Hematopoietic multipotent progenitor cell treated with erythropoietin and hydrocortisone succinate and interleukin-3 and kit ligand, for 4 days (in vitro differentiated cells): ENCODE results near the gene RHOT1.
"Not testable (repeated sequence)": the region's sequence is repeated elsewhere in the genome, so short reads cannot be mapped to it uniquely, and the experiment has no call there.

ENCODE experiments used
- DNase-seq: peaks from one replicate; pipeline ENCODE4 v3.0.0-alpha.2; 2015

The RHOT1 gene

GRCh38 chr17:32240750-32241149 lies 98.4 kb downstream of the RHOT1 start:
- DNase-seq = peak; percentile 33

DNA sequence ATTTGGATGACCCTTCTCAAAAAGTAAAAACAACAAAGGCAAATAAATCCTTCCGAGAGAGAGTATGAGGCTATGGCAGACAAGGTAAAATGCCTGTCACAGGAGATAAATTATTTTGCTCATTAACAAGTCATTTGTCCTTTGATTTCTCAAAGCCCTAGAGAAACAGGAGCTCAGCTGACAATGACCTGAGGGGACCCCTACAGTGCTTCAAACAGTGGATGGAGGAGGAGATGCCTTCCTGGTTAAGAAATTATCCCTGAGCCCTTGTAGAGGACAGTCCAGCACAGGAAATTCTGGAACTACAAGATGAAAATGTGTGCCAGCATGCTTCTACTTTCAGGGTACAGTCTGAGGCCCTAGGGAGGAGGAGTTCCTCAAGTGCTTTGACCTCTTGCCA lies 99.3 kb downstream of the RHOT1 start:
- DNase-seq = no peak

DNA sequence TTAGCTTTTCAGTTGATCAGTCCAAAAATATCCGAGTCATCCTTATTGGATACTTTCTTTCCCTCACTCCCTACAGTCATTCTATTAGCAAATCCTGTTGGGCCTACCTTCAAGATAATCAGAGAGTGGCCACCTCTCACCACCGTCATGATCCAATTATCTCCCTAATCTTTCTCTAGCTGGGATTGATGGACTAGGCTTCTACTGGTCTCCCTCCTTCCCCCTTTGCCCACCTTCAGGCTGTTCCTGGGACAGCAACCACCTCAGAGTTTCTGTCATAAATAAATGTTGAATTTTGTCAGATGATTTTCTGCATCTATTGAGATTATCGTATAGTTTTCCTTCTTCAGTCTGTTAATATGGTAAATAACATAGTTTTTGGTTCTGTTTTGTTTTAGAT lies 107.2 kb downstream of the RHOT1 start:
- DNase-seq = no peak

DNA sequence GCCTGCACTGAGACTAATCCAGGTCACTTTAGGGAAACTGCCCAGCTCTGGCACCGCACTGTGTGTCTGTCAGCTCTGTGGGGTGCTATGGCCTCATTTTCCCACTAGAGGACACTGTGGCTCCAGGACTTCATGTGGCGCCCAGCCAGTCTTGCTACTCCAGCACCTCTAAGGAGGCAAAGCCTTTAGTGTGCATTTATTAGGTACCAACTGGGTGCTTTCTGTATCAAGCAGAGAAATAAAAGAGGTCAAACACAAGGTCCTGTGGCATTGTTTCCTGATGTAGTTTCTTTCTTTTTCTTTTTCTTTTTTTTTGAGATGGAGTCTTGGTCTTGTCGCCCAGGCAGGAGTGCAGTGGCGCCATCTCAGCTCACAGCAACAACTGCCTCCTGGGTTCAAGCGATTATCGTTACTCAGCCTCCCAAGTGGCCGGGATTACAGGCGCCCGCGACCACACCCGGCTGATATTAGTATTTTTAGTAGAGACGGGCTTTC lies 110.9 kb downstream of the RHOT1 start:
- DNase-seq = peak; percentile 91

- no peak for DNase-seq
Observed at GRCh38 chr17:32256012-32256700, 113.9 kb downstream of the RHOT1 start.

GRCh38 chr17:32256701-32257019 lies 114.4 kb downstream of the RHOT1 start:
- no peak for DNase-seq

DNA sequence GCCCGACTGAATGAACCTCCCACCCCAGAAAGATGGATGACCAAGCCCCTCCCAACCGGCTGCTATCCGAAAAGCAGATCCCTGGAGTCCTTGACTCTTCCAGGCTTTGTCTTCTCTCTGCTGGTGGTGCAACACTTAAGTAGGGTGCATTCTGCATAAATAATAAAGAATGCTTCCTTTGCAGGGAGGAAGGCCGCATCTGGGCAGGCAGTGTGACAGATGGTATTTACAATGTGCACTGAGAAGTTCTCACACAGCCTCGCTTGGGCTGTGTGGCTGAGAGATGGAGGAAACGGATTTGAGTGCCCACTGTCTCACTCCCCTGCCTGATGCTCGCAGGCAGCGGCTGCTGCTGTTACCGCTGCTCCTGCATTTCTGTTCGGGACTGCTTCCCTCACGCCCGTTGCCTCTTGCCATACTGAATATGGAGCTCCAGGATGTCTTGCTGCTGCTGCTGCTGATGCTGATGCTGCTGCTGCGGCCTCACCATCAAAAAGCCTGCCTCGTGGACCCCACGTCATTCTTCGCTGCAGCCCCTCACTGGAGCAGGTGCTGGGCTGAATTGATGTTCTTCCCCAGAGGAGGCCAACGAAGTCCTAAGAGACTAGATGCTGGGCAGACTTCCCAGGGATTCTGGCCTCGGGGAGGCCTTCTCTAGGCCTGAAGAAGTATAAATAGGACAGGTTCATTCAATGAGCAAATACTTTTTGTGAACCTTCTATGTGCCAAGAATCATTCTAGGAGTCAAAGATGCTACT lies 116.3 kb downstream of the RHOT1 start:
- DNase-seq = peak; percentile 24

GRCh38 chr17:32259586-32259985 lies 117.3 kb downstream of the RHOT1 start:
- DNase-seq = no peak

GRCh38 chr17:32261417-32261736 lies 119.1 kb downstream of the RHOT1 start:
- DNase-seq = no peak

DNA sequence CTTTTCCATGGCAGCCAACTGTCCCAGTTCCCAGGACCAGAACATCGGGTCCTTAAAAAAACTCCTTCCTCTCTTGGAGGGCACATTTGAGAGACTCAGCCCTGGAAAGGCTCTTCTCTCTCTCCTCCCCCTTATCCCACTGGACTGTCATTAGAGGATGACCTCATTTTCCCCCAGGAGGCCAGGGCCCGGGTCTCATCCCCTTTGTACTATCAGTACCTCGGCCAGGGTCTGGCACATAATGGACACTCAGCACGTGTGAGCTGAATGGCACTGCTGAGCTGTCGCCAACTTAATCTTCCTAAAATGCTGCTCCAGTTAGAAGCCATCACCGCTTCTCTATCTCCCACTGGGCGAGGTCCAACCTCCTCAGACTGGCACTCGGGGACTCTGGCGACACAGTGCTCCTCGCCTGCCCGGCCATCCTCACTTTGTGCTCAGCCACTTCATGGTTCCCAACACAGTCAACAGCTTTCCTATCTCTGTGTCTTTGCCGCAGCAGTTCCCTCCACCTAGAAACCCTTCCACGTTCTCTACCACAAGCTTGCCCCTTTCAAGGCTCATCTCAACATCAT lies 119.7 kb downstream of the RHOT1 start:
- no peak for DNase-seq

- DNase-seq = not testable (repeated sequence)
Observed at GRCh38 chr17:32263515-32263914, 121.2 kb downstream of the RHOT1 start.

DNA sequence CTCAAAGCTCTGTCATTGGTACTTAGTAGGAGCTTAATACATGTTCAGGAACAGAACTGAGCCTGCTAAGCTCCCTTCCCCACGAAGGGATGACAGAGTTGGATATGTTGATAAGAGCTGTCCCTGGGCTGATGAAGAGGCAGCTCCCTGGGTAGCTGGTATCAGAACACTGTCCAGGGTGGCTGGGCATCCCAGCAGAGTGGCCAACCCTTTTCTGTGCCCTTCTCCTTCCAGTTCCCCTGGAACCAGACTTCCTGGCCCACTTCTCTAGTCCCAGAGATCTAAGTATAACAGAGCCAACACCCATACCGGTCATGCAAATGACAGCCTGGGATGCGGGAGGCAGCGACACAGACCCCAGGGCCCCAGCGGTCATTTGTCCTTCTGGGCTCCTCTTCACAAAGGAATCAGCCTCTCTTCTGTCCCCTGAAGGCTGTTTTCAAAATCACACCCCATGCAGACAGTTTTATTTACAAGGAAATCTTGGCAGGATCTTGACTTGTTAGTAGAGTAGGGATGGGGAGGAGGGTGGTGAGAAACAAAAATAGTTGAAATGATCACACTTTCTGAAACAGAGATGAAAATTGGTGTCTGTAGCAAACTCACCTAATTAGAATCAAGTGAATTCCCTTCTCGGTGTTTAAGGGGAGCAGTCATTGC lies 122.0 kb downstream of the RHOT1 start:
- DNase-seq = no peak

DNA sequence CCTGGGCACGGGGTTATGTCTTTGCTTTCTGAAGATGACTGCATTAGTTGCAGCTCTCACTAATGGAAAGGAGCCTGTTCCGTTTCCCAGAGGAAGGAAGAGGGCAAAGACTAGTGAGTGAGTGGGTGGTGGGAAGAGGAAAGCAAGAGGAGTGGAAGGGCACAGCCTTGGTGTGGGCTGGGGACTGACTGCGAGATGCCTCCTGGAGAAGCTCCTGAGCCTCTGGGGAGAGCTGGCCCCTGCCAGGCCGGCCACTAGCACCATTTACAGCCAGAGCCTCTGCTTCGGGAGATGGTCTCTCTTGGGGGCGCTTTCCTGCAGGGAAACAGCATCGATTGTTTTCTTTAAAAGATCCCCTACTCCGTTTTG lies 122.5 kb downstream of the RHOT1 start:
- DNase-seq = no peak

DNA sequence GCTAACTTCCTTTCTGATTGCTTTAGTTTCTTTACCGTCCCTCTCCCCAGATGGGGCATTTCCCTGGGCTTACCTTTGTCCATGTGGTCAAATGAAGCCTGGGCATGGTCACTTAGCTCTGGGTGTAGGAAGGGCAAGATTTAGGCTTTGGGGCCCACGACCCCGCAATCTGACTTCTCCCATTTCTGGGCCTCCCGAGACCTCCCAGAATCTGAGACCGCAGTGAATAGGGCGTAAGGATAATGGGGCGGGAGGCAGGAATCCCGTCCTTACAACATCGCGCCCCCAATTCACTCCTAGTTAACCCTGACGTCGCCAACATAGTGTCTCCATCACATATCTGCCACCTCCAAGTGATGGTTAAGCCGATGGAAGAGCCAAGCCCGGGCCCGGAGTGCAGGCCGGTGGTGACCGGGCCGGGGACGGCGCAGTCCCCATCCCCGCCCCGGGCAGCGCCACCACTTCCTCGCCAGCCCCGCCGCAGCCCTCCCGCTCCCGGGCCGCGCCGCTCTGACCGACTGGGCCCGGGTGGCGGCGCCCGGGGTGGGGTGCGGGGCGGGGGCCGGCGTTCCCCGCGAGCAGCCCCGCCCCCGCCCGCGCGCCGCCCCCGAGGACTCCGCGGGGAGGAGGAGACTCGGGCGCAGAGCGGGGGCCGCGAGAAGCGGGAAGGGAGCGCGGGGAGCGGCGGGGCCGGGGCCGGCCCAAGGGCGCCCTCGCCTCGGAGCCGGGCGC lies 123.1 kb downstream of the RHOT1 start, which contains the start of gene RHBDL3:
Gene RHBDL3 (plus strand): TSS at position 641 of the 732 bp plus-strand sequence. CDS start 358 bp downstream, outside the sequence.
- DNase-seq = no peak

DNA sequence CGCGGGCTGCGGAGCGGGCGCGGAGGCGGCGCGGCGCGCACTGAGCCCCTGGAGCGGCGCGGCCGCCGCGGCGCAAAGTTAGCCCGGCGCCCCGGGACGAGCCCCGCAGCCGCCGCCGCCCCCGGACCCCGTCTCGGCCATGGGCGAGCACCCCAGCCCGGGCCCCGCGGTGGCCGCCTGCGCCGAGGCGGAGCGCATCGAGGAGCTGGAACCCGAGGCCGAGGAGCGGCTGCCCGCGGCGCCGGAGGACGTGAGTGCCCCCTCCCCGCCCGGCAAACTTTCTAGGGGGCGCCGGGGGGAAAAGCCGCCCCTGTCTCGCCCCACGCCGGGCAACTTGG lies 123.7 kb downstream of the RHOT1 start:
- no peak for DNase-seq

GRCh38 chr17:32266389-32267301 lies 124.3 kb downstream of the RHOT1 start:
- peak; percentile 49 for DNase-seq

GRCh38 chr17:32267690-32268205 lies 125.4 kb downstream of the RHOT1 start:
- no peak for DNase-seq

DNA sequence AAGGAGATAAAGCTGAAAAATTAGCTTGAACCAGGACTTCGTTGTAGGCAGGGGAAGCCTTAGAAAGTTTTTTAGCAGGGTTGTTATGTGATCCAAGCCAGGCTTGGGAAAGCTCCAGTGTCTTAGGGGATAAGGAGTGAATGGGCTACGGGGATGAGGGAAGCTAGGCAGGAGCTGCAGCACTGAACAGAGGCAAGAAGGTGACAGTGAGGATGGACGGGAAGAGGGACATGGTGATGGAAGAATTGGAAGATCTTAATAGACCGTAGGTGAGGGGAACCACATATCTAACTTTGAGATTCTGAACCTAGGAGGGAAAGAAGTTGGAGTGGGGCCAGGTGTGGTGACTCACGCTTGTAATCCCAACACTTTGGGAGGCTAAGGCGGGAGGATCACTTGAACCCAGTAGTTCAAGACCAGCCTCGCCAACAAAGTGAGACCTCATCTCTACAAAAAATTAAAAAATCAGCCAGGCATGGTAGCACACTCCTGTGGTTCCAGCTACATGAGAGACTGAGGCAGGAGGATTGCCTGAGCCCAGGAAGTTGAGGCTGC lies 126.5 kb downstream of the RHOT1 start:
- no peak for DNase-seq

DNA sequence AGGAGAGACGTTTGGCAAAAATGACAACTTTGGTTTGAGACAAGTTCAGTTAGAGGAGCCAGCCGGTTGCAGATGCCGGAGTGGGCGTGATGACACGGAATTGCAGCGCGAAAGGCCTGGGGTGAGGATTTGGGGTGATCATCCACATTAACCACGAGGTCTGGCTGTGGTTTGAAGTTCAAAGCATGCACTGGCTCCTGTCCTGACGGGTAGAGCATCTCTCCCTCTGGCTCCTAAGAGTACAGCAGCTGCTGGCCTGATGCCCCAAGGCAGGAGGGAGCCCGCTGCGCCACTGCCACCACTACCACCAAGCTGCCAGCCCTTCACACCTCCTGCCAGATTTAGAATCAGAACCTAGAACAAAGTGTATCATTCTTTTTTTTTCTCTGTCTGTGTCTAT lies 127.1 kb downstream of the RHOT1 start:
- no peak for DNase-seq

- no peak for DNase-seq
Observed at GRCh38 chr17:32271844-32272243, 129.5 kb downstream of the RHOT1 start.

GRCh38 chr17:32274101-32274500 lies 131.8 kb downstream of the RHOT1 start:
- DNase-seq = no peak
